AG04450 (cell line): ENCODE measurements around the gene ADGRF4. TPM values are rescaled to one million over a fixed set of nuclear protein-coding genes. Genes with fewer than 3 reads are reported as not detected.

Experiments used
- CTCF ChIA-PET: fragments of 300-600, 350-600 bp; formaldehyde crosslinking; extraction: SDS; loops from one replicate; lab custom pipeline; 2022; ENCODE audit warnings: antibody characterized with exemption, inconsistent platforms; lab: Charles Lee
- POLR2A ChIA-PET: fragments of 350-600 bp; formaldehyde crosslinking; extraction: SDS; loops from one replicate; lab custom pipeline; 2021; ENCODE audit warnings: antibody characterized with exemption, inconsistent platforms; lab: Yijun Ruan, JAX
- DNase-seq: peaks from one replicate; pipeline ENCODE4 v3.0.0-alpha.2; 2011; ENCODE audit warnings: low read depth, low spot score
- H3K27ac ChIP-seq: one replicate; pipeline ENCODE4 v1.5.1; 2012; ENCODE audit warnings: low read depth, low read length, control low read depth
- H3K27me3 ChIP-seq: one replicate; pipeline ENCODE4 v1.6.0; 2012; ENCODE audit warnings: low read length; ENCODE audit not compliant: control insufficient read depth, insufficient read depth
- H3K4me3 ChIP-seq: 2 replicates; pipeline ENCODE4 v1.5.1; 2011; ENCODE audit warnings: mild to moderate bottlenecking, low read depth, low read length, control low read depth
- H3K9me3 ChIP-seq: 2 replicates; pipeline ENCODE4 v1.5.1; 2012; ENCODE audit warnings: low read length; ENCODE audit not compliant: control insufficient read depth, insufficient read depth
- CTCF ChIP-seq: IDR thresholded peaks from 2 replicates; pipeline ENCODE4 v1.5.1; 2011; ENCODE audit warnings: low read depth, low read length, control low read depth, inconsistent platforms
- polyA plus RNA-seq: library from polyadenylated mRNA; depleted of rRNA; stranded (reverse); fragments of >200 nt; gene quantifications from 2 replicates; pipeline ENCODE4 v1.2.3, GENCODE V29; 2011

Gene ADGRF4
- polyA plus RNA-seq, 1 experiment: not detected

GRCh38 chr6:47749757-47750156, 51.4 kb downstream of the ADGRF4 start:
- H3K27ac ChIP-seq: no peak overlapping the region
- H3K27me3 ChIP-seq: no peaks in the 10 kb centered on the region
- H3K4me3 ChIP-seq: no peak overlapping the region
- POLR2A ChIA-PET: no interaction called here
- CTCF ChIA-PET: no interaction called here
- no peaks in the 10 kb centered on the region for H3K9me3 ChIP-seq
- TF ChIP-seq CTCF: no peak
- DNase-seq: no peak

GRCh38 chr6:47752801-47753200, 54.4 kb downstream of the ADGRF4 start:
- Histone ChIP-seq H3K9me3 (no peaks in the 10 kb centered on the region), H3K4me3 (no peak overlapping the region), H3K27me3 (no peaks in the 10 kb centered on the region), H3K27ac (no peak overlapping the region)
- no peak for DNase-seq
- CTCF ChIA-PET: no interaction called here
- POLR2A ChIA-PET: no interaction called here
- no peak for TF ChIP-seq CTCF

- ChIA-PET POLR2A (no interaction called here), CTCF (interaction anchor here (0.8 kb wide), 1 partner anchor 29 kb away, joined by 3 read pairs; no protein-coding TSS in a partner anchor)
- no peak for DNase-seq
- Histone ChIP-seq H3K9me3 (no peaks in the 10 kb centered on the region), H3K27ac (no peak overlapping the region), H3K27me3 (no peaks in the 10 kb centered on the region), H3K4me3 (no peak overlapping the region)
- no peak for TF ChIP-seq CTCF
These were observed 61.0 kb downstream of the ADGRF4 start for GRCh38 chr6:47759364-47759763.

- ChIA-PET CTCF (no interaction called here), POLR2A (no interaction called here)
- Histone ChIP-seq H3K9me3 (no peaks in the 10 kb centered on the region), H3K27me3 (no peaks in the 10 kb centered on the region), H3K4me3 (no peak overlapping the region), H3K27ac (no peak overlapping the region)
- no peak for DNase-seq
- TF ChIP-seq CTCF: no peak
These were observed 64.1 kb downstream of the ADGRF4 start for GRCh38 chr6:47762502-47762901.

- Histone ChIP-seq H3K27me3 (no peaks in the 10 kb centered on the region), H3K4me3 (no peak overlapping the region), H3K27ac (no peak overlapping the region), H3K9me3 (no peaks in the 10 kb centered on the region)
- ChIA-PET CTCF (interaction anchor here (1.1 to 1.3 kb wide), 2 partner anchors 135 to 353 kb away, joined by 3 to 6 read pairs; no protein-coding TSS in a partner anchor), POLR2A (no interaction called here)
- no peak for TF ChIP-seq CTCF
- no peak for DNase-seq
These were observed 68.1 kb downstream of the ADGRF4 start for GRCh38 chr6:47766445-47766844.
